PC-9 (cell line): ENCODE results near the gene MFAP3. TPM values are rescaled to one million over a fixed set of nuclear protein-coding genes. Genes with fewer than 3 reads are reported as not detected.

ENCODE experiments used
- BruUV-seq: library from RNA; stranded (reverse); fragments of 400-500 nt; replicated peaks from 2 replicates; lab custom pipeline; 2021; lab: Mats Ljungman, UMichigan
- CTCF ChIA-PET: fragments of 300-600 bp; sonication (Branson Sonifier 250); formaldehyde crosslinking; loops from one replicate; lab custom pipeline; 2022; ENCODE audit warnings: antibody characterized with exemption; lab: Charles Lee
- POLR2A ChIA-PET: fragments of 300-600 bp; sonication (Branson Sonifier 250); formaldehyde crosslinking; loops from one replicate; lab custom pipeline; 2022; ENCODE audit warnings: antibody characterized with exemption; ENCODE audit not compliant: unreplicated experiment; lab: Charles Lee
- DNase-seq, 2 experiments: peaks; one replicate each; pipeline versions ENCODE4 v3.0.0 to v3.0.0-alpha.2; 2015 to 2022; ENCODE audit warnings: mixed read lengths in 1 of 2
- H2AFZ ChIP-seq: fragments of 200-600 bp; sonication (generic); 2 replicates; pipeline ENCODE4 v1.8.1; 2017; ENCODE audit warnings: antibody characterized with exemption
- H3F3A ChIP-seq: fragments of 200-600 bp; sonication (generic); 2 replicates; pipeline ENCODE4 v1.8.1; 2017; ENCODE audit warnings: antibody characterized with exemption, mild to moderate bottlenecking, low read depth; ENCODE audit not compliant: insufficient read depth
- H3K27ac ChIP-seq: fragments of 200-600 bp; sonication (generic); 2 replicates; pipeline ENCODE4 v1.6.1; 2016; ENCODE audit warnings: mixed run types
- H3K27me3 ChIP-seq: fragments of 200-600 bp; sonication (generic); 2 replicates; pipeline ENCODE4 v1.6.1; 2016; ENCODE audit warnings: low read depth, mixed run types; ENCODE audit not compliant: insufficient read depth
- H3K36me3 ChIP-seq: fragments of 200-600 bp; sonication (generic); 2 replicates; pipeline ENCODE4 v1.6.1; 2016; ENCODE audit warnings: low read depth, mixed run types
- H3K4me1 ChIP-seq: fragments of 200-600 bp; sonication (generic); replicated peaks from 2 replicates; pipeline ENCODE4 v1.6.1; 2016; ENCODE audit warnings: mixed run types; ENCODE audit not compliant: insufficient read depth
- H3K4me2 ChIP-seq: fragments of 200-600 bp; sonication (generic); 2 replicates; pipeline ENCODE4 v1.6.1; 2017; ENCODE audit warnings: mixed run types
- H3K4me3 ChIP-seq: fragments of 200-600 bp; sonication (generic); 2 replicates; pipeline ENCODE4 v1.6.1; 2016; ENCODE audit warnings: mixed run types
- H3K79me2 ChIP-seq: fragments of 200-600 bp; sonication (generic); 2 replicates; pipeline ENCODE4 v1.6.1; 2017; ENCODE audit warnings: low read depth, mixed run types
- H3K9me2 ChIP-seq: fragments of 200-600 bp; sonication (generic); 2 replicates; pipeline ENCODE4 v1.8.1; 2017; ENCODE audit warnings: mild to moderate bottlenecking; ENCODE audit not compliant: insufficient read depth
- H3K9me3 ChIP-seq: fragments of 200-600 bp; sonication (generic); 2 replicates; pipeline ENCODE4 v1.8.1; 2016; ENCODE audit warnings: low read depth; ENCODE audit not compliant: insufficient read depth
- H4K20me1 ChIP-seq: fragments of 200-600 bp; sonication (generic); 2 replicates; pipeline ENCODE4 v1.8.1; 2017; ENCODE audit not compliant: insufficient read depth
- EZH2 ChIP-seq: fragments of 200-600 bp; sonication (generic); IDR thresholded peaks from 2 replicates; pipeline ENCODE4 v1.8.0; 2017; ENCODE audit warnings: antibody characterized with exemption, low read depth
- intact Hi-C: fragments of 100-400 bp; cut with micrococcal nuclease; formaldehyde crosslinking; loops from one replicate; pipeline ENCODE4 v1.10.0; 2022; ENCODE audit not compliant: unreplicated experiment
- total RNA-seq: library from RNA; stranded (reverse); gene quantifications from 2 replicates; pipeline ENCODE4 v1.2.3, GENCODE V29; 2021
- TF ChIP-seq, protein P1 (sequence below): fragments of 200-600 bp; sonication (generic); conservative IDR thresholded peaks from 2 replicates; pipeline ENCODE4 v1.6.1; 2017; ENCODE audit warnings: mixed run types, antibody characterized with exemption, mild to moderate bottlenecking, moderate library complexity

Gene MFAP3
- total RNA-seq, 1 experiment from 2014 or later: 29.3 TPM

DNA sequence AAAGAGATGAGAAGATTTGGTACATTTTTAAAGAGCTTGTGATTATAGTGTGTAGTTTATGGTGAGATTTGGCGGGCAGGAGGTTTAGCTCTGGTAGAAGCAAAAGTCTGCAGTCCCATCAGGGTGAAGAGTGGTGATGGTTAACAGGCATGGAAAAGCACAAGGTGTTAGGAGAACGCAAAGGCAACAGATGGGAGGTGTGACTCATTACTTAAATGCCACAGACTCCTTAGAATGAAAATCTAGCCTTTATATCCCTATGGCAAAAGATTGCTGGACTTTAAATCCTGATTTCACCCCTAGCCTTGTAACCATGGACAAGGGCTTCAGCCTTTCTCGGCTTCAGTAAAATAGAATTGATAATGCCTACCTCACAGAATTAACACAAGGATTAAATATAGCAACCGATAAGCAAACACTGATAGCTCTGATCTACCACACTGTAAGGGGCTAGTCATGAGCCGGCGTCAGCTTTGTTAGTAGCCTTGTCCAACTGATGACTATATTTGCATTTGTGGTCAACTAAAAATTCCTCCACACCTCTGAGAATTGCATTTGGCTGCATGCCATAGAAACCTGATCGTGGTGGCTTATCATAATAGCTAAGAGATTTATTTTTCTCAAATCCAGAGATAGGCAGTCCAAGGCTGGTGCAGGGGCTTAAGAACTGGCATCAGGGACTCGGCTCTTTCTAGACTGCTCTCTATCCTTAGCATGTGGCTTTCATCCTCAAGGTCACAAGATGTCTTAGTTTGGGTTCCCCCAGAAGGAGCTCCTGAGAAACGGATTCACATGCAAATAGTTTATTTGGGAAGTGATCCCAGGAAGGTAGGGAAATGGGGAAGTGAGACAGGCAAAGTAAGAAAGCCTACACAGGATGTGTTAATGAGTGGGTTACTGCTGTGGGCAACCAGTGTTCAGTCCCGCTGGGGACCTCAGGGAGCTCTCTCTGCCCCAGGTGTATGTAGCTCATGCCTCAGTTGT lies 19.6 kb downstream of the MFAP3 start:
- POLR2A ChIA-PET: interaction anchor here (0.6 to 0.7 kb wide), 4 partner anchors 10 to 310 kb away, joined by 3 to 6 read pairs (median 4); no protein-coding TSS in a partner anchor
- H3K27me3 ChIP-seq: no peaks in the 10 kb centered on the region

DNA sequence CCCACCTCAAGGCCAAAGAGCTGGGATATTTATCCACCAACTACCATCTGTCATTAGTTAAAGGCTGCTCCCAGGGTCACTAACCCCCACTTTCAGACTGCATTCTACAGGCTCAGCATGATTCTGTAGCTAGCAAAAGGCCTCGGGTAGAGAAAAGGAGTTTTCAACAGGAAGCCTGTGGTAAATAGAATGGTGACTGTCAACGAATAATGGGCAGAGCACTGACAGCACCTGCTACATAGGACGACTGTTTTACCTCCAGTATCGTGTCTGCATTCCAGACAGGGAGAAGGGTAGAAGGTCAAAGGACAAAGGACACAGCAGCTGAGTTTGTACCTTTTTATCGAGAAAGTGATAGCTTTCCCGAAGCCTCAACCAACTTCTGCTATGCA lies 20.3 kb downstream of the MFAP3 start:
- Histone ChIP-seq H3K36me3 (peaks cover 14% of the 10 kb centered on the region; the same call in 1 of the 2 replicates), H4K20me1 (peaks cover 11% of the 10 kb centered on the region), H3K27me3 (no peaks in the 10 kb centered on the region), H3K79me2 (no peaks in the 10 kb centered on the region), H3K4me2 (peak overlapping the region; percentile 57; the same call in 1 of the 2 replicates), H3K9me3 (no peaks in the 10 kb centered on the region), H3K9me2 (no peaks in the 10 kb centered on the region), H3K4me1 (peaks cover 21% of the 10 kb centered on the region), H3K27ac (no peak overlapping the region), H2AFZ (no peak overlapping the region), H3K4me3 (no peak overlapping the region), H3F3A (peaks cover 22% of the 10 kb centered on the region)
- TF ChIP-seq, protein P1, sequence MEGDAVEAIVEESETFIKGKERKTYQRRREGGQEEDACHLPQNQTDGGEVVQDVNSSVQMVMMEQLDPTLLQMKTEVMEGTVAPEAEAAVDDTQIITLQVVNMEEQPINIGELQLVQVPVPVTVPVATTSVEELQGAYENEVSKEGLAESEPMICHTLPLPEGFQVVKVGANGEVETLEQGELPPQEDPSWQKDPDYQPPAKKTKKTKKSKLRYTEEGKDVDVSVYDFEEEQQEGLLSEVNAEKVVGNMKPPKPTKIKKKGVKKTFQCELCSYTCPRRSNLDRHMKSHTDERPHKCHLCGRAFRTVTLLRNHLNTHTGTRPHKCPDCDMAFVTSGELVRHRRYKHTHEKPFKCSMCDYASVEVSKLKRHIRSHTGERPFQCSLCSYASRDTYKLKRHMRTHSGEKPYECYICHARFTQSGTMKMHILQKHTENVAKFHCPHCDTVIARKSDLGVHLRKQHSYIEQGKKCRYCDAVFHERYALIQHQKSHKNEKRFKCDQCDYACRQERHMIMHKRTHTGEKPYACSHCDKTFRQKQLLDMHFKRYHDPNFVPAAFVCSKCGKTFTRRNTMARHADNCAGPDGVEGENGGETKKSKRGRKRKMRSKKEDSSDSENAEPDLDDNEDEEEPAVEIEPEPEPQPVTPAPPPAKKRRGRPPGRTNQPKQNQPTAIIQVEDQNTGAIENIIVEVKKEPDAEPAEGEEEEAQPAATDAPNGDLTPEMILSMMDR: no peak
- no peak for TF ChIP-seq EZH2
- ChIA-PET CTCF (interaction anchor here (1.2 kb wide), 1 partner anchor 14 kb away, joined by 3 read pairs; no protein-coding TSS in a partner anchor), POLR2A (interaction anchor here (0.6 kb wide), 1 partner anchor 67 kb away, joined by 3 read pairs; no protein-coding TSS in a partner anchor)
- DNase-seq: no peak
- no TSS peak for BruUV-seq
- intact Hi-C loops: loop anchor here (2.0 kb wide), 1 partner anchor 20 kb away; the partner anchor contains the start of genes FAM114A2 and MFAP3

More for the DNA sequence above, 19.6 kb downstream of the MFAP3 start:
- peaks cover 14% of the 10 kb centered on the region; the same call in 1 of the 2 replicates for H3K36me3 ChIP-seq
- H3F3A ChIP-seq: peaks cover 22% of the 10 kb centered on the region
- DNase-seq: peak; percentile 77 to 87
- CTCF ChIA-PET: interaction anchor here (1.2 kb wide), 1 partner anchor 14 kb away, joined by 3 read pairs; no protein-coding TSS in a partner anchor
- BruUV-seq: no TSS peak
- no peak overlapping the region for H3K4me3 ChIP-seq
- no peaks in the 10 kb centered on the region for H3K9me2 ChIP-seq
- H3K79me2 ChIP-seq: no peaks in the 10 kb centered on the region
- peaks cover 21% of the 10 kb centered on the region for H3K4me1 ChIP-seq
- intact Hi-C loops: loop anchor here (2.0 kb wide), 1 partner anchor 20 kb away; the partner anchor contains the start of genes FAM114A2 and MFAP3
- H4K20me1 ChIP-seq: peaks cover 11% of the 10 kb centered on the region
- no peaks in the 10 kb centered on the region for H3K9me3 ChIP-seq
- H3K27ac ChIP-seq: peak overlapping the region; percentile 47
- TF ChIP-seq, protein P1: no peak
- no peak for TF ChIP-seq EZH2
- H3K4me2 ChIP-seq: peak overlapping the region; percentile 57
- no peak overlapping the region for H2AFZ ChIP-seq

DNA sequence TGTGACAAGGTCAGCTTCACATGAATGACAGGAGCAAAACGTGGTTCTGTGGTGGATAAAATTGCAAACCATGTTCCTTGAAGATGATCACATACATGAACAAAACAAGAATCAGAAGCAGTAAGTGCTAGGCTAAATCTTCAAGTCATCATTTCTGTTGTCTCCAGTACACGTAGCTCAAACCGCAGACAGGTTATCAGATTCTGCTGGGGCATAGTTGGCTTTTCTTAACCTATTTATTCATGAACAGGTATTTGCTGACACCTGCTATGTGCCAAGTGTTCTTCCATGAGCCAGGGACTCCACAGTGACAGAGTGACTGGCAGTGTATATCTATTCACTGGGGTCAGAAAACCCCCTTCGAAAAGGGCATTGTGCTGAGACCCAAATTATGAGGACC lies 20.8 kb downstream of the MFAP3 start:
- peaks cover 13% of the 10 kb centered on the region; the same call in 1 of the 2 replicates for H3K36me3 ChIP-seq
- H3K4me2 ChIP-seq: no peak overlapping the region
- no peak overlapping the region for H3K27ac ChIP-seq
- H3K9me3 ChIP-seq: no peaks in the 10 kb centered on the region
- TF ChIP-seq EZH2: no peak
- TF ChIP-seq, protein P1: no peak
- peaks cover 22% of the 10 kb centered on the region for H3F3A ChIP-seq
- H3K79me2 ChIP-seq: no peaks in the 10 kb centered on the region
- H3K4me3 ChIP-seq: no peak overlapping the region
- H4K20me1 ChIP-seq: peaks cover 11% of the 10 kb centered on the region
- H3K27me3 ChIP-seq: no peaks in the 10 kb centered on the region
- BruUV-seq: no TSS peak
- H3K4me1 ChIP-seq: peaks cover 21% of the 10 kb centered on the region
- ChIA-PET CTCF (interaction anchor here (0.8 kb wide), 1 partner anchor 50 kb away, joined by 5 read pairs; no protein-coding TSS in a partner anchor), POLR2A (no interaction called here)
- no peaks in the 10 kb centered on the region for H3K9me2 ChIP-seq
- intact Hi-C loops: loop anchor here (2.0 kb wide), 1 partner anchor 21 kb away; the partner anchor contains the start of genes FAM114A2 and MFAP3
- H2AFZ ChIP-seq: no peak overlapping the region
- no peak for DNase-seq
